Activated CD4-positive, alpha-beta memory T cell treated with anti-CD3 and anti-CD28 coated beads for 36 hours (primary cell): ENCODE data around the gene CUEDC2. TPM values are rescaled to one million over a fixed set of nuclear protein-coding genes. Genes with fewer than 3 reads are reported as not detected.

Source experiments
- CTCF ChIA-PET: fragments of 350-600 bp; sonication (Branson Sonifier 250); formaldehyde crosslinking; loops from one replicate; lab custom pipeline; 2021; ENCODE audit warnings: antibody characterized with exemption, inconsistent platforms; lab: Charles Lee
- POLR2A ChIA-PET: fragments of 350-600 bp; sonication (Branson Sonifier 250); formaldehyde crosslinking; loops from one replicate; lab custom pipeline; 2021; ENCODE audit warnings: antibody characterized with exemption; lab: Charles Lee
- DNase-seq: peaks from one replicate; pipeline ENCODE4 v3.0.0-alpha.2; 2020
- H3K27ac Mint-ChIP-seq: one replicate; pipeline ENCODE4 v1.8.0; 2021; ENCODE audit warnings: mixed read lengths
- H3K27me3 Mint-ChIP-seq: one replicate; pipeline ENCODE4 v1.8.0; 2021; ENCODE audit warnings: mixed read lengths
- H3K36me3 Mint-ChIP-seq: one replicate; pipeline ENCODE4 v1.8.0; 2021; ENCODE audit warnings: mixed read lengths
- H3K4me1 Mint-ChIP-seq: one replicate; pipeline ENCODE4 v1.8.0; 2021; ENCODE audit warnings: low read depth, mixed read lengths
- H3K4me3 Mint-ChIP-seq: one replicate; pipeline ENCODE4 v1.8.0; 2021; ENCODE audit warnings: mild to moderate bottlenecking, mixed read lengths
- H3K9me3 Mint-ChIP-seq: one replicate; pipeline ENCODE4 v1.8.0; 2021; ENCODE audit warnings: mixed read lengths
- intact Hi-C: fragments of 100-400 bp; cut with micrococcal nuclease; formaldehyde crosslinking; loops from one replicate; pipeline ENCODE4 v1.15.1; 2023
- total RNA-seq, 2 experiments: library from RNA; stranded (reverse); gene quantifications; one replicate each; pipeline ENCODE4 v1.2.3, GENCODE V29; 2021

CUEDC2 gene
- total RNA-seq, 2 experiments from 2014 or later = 68.6 to 68.9 TPM

GRCh38 chr10:102418622-102419268 is 13.6 kb downstream of the CUEDC2 start, which contains the start of gene PSD:
Gene PSD, minus strand, starts transcription at chr10:102418785. Its CDS starts 1,747 bp downstream, at chr10:102417038.
- ChIA-PET CTCF (no interaction called here), POLR2A (no interaction called here)
- no peak for DNase-seq
- intact Hi-C loops = no loop called here
- H3K4me1 Mint-ChIP-seq = peaks cover 35% of the 10 kb centered on the region
- no peak within 1 kb of the TSS for H3K27ac Mint-ChIP-seq
- peaks cover 9% of the 10 kb centered on the region for H3K36me3 Mint-ChIP-seq
- H3K4me3 Mint-ChIP-seq = peak within 1 kb of the TSS; percentile 94
- peaks cover 25% of the 10 kb centered on the region for H3K27me3 Mint-ChIP-seq
- H3K9me3 Mint-ChIP-seq = no peaks in the 10 kb centered on the region

GRCh38 chr10:102416695-102417094 is 15.7 kb downstream of the CUEDC2 start:
- DNase-seq = no peak
- Mint-ChIP-seq H3K36me3 (peaks cover 2% of the 10 kb centered on the region), H3K9me3 (no peaks in the 10 kb centered on the region), H3K4me1 (peaks cover 34% of the 10 kb centered on the region), H3K4me3 (no peak overlapping the region), H3K27me3 (peaks cover 25% of the 10 kb centered on the region), H3K27ac (no peak overlapping the region)
- intact Hi-C loops = no loop called here
- POLR2A ChIA-PET = no interaction called here
- CTCF ChIA-PET = interaction anchor here (1.2 to 1.4 kb wide), 2 partner anchors 17 to 186 kb away, joined by 3 to 4 read pairs; no protein-coding TSS in a partner anchor

GRCh38 chr10:102416283-102416682 is 16.1 kb downstream of the CUEDC2 start:
- intact Hi-C loops = no loop called here
- ChIA-PET CTCF (interaction anchor here (1.4 to 1.7 kb wide), 3 partner anchors 13 to 17 kb away, joined by 3 to 8 read pairs (median 5); no protein-coding TSS in a partner anchor), POLR2A (interaction anchor here (1.2 kb wide), 1 partner anchor 14 kb away, joined by 3 read pairs; no protein-coding TSS in a partner anchor)
- H3K4me3 Mint-ChIP-seq = no peak overlapping the region
- no peaks in the 10 kb centered on the region for H3K9me3 Mint-ChIP-seq
- peaks cover 2% of the 10 kb centered on the region for H3K36me3 Mint-ChIP-seq
- peaks cover 29% of the 10 kb centered on the region for H3K27me3 Mint-ChIP-seq
- peaks cover 36% of the 10 kb centered on the region for H3K4me1 Mint-ChIP-seq
- DNase-seq = no peak
- H3K27ac Mint-ChIP-seq = no peak overlapping the region

- ChIA-PET CTCF (interaction anchor here (0.6 to 1.7 kb wide), 3 partner anchors 11 to 16 kb away, joined by 3 to 8 read pairs (median 5); no protein-coding TSS in a partner anchor), POLR2A (interaction anchor here (1.2 kb wide), 1 partner anchor 13 kb away, joined by 3 read pairs; no protein-coding TSS in a partner anchor)
- no peaks in the 10 kb centered on the region for H3K9me3 Mint-ChIP-seq
These were observed 17.6 kb downstream of the CUEDC2 start for GRCh38 chr10:102414749-102415148.

GRCh38 chr10:102413806-102414561 is 18.4 kb downstream of the CUEDC2 start:
- DNase-seq = no peak
- Mint-ChIP-seq H3K4me1 (peaks cover 31% of the 10 kb centered on the region), H3K4me3 (no peak overlapping the region), H3K27ac (no peak overlapping the region), H3K36me3 (no peaks in the 10 kb centered on the region), H3K27me3 (peaks cover 40% of the 10 kb centered on the region), H3K9me3 (no peaks in the 10 kb centered on the region)
- CTCF ChIA-PET = interaction anchor here (0.8 to 1.6 kb wide), 3 partner anchors 9 to 15 kb away, joined by 4 read pairs; no protein-coding TSS in a partner anchor
- intact Hi-C loops = no loop called here
- POLR2A ChIA-PET = interaction anchor here (1.2 kb wide), 1 partner anchor 18 kb away, joined by 4 read pairs; the partner anchor contains the start of gene NFKB2

More at GRCh38 chr10:102414749-102415148, 17.6 kb downstream of the CUEDC2 start:
- Mint-ChIP-seq H3K27me3 (peaks cover 38% of the 10 kb centered on the region), H3K4me3 (no peak overlapping the region), H3K4me1 (peaks cover 35% of the 10 kb centered on the region), H3K27ac (no peak overlapping the region), H3K36me3 (no peaks in the 10 kb centered on the region)
- DNase-seq = no peak
- intact Hi-C loops = no loop called here

GRCh38 chr10:102413053-102413705 is 19.2 kb downstream of the CUEDC2 start:
- ChIA-PET CTCF (interaction anchor here (0.8 to 1.6 kb wide), 4 partner anchors 8 to 14 kb away, joined by 3 to 4 read pairs (median 4); no protein-coding TSS in a partner anchor), POLR2A (interaction anchor here (1.2 kb wide), 1 partner anchor 17 kb away, joined by 4 read pairs; the partner anchor contains the start of gene NFKB2)
- Mint-ChIP-seq H3K4me1 (peaks cover 30% of the 10 kb centered on the region), H3K27ac (no peak overlapping the region), H3K36me3 (no peaks in the 10 kb centered on the region), H3K9me3 (no peaks in the 10 kb centered on the region), H3K4me3 (no peak overlapping the region), H3K27me3 (peaks cover 38% of the 10 kb centered on the region)
- intact Hi-C loops = no loop called here
- DNase-seq = peak; percentile 66

- ChIA-PET POLR2A (interaction anchor here (1.1 to 1.2 kb wide), 2 partner anchors 9 to 16 kb away, joined by 4 to 5 read pairs; partner anchors contain the start of gene NFKB2), CTCF (interaction anchor here (1.0 to 1.6 kb wide), 4 partner anchors 9 to 66 kb away, joined by 3 to 7 read pairs (median 3); no protein-coding TSS in a partner anchor)
- no peak for DNase-seq
- no peak overlapping the region for H3K4me3 Mint-ChIP-seq
- peaks cover 30% of the 10 kb centered on the region for H3K4me1 Mint-ChIP-seq
- H3K27ac Mint-ChIP-seq = no peak overlapping the region
- H3K36me3 Mint-ChIP-seq = no peaks in the 10 kb centered on the region
- intact Hi-C loops = no loop called here
- peaks cover 33% of the 10 kb centered on the region for H3K27me3 Mint-ChIP-seq
- no peaks in the 10 kb centered on the region for H3K9me3 Mint-ChIP-seq
These were observed 20.1 kb downstream of the CUEDC2 start for GRCh38 chr10:102412293-102412692.

GRCh38 chr10:102411341-102412255 is 20.8 kb downstream of the CUEDC2 start:
- POLR2A ChIA-PET = interaction anchor here (1.1 kb wide), 1 partner anchor 10 kb away, joined by 5 read pairs; no protein-coding TSS in a partner anchor
- intact Hi-C loops = no loop called here
- Mint-ChIP-seq H3K27ac (peak overlapping the region; percentile 31), H3K4me1 (peaks cover 30% of the 10 kb centered on the region), H3K36me3 (no peaks in the 10 kb centered on the region), H3K9me3 (no peaks in the 10 kb centered on the region), H3K4me3 (peak overlapping the region; percentile 74), H3K27me3 (peaks cover 29% of the 10 kb centered on the region)
- CTCF ChIA-PET = interaction anchor here (1.0 to 2.1 kb wide), 7 partner anchors 8 to 181 kb away, joined by 3 to 9 read pairs (median 4); no protein-coding TSS in a partner anchor
- no peak for DNase-seq

- Mint-ChIP-seq H3K27me3 (peaks cover 22% of the 10 kb centered on the region), H3K4me3 (peak overlapping the region; percentile 74), H3K36me3 (no peaks in the 10 kb centered on the region), H3K9me3 (no peaks in the 10 kb centered on the region), H3K27ac (no peak overlapping the region), H3K4me1 (peaks cover 30% of the 10 kb centered on the region)
- intact Hi-C loops = no loop called here
- peak; percentile 77 for DNase-seq
- ChIA-PET CTCF (interaction anchor here (1.2 to 2.4 kb wide), 7 partner anchors 11 to 241 kb away, joined by 3 to 32 read pairs (median 9); partner anchors contain the start of genes FBXL15 and NFKB2), POLR2A (interaction anchor here (1.6 to 2.4 kb wide), 3 partner anchors 10 to 15 kb away, joined by 10 to 12 read pairs (median 10); partner anchors contain the start of genes FBXL15 and NFKB2)
These were observed 21.8 kb downstream of the CUEDC2 start for GRCh38 chr10:102410429-102411073.
